HCT116 (cell line): ENCODE results near the gene KIF12. TPM values are rescaled to one million over a fixed set of nuclear protein-coding genes. Genes with fewer than 3 reads are reported as not detected.

Source experiments
- ATAC-seq: fragments of 200-7000 bp; cut with Tn5 transposase; 2 replicates; pipeline ENCODE4 v1.9.1; 2020; ENCODE audit warnings: mild to moderate bottlenecking, moderate library complexity
- BruUV-seq: library from RNA; stranded (reverse); fragments of 400-500 nt; replicated peaks from 2 replicates; lab custom pipeline; 2021; lab: Mats Ljungman, UMichigan
- CTCF ChIA-PET: fragments of 300-600 bp; sonication (Branson Sonifier 250); formaldehyde crosslinking; loops from one replicate; lab custom pipeline; 2021; ENCODE audit warnings: antibody characterized with exemption; lab: Charles Lee
- POLR2A ChIA-PET: fragments of 300-600, 350-600 bp; sonication (Branson Sonifier 250); formaldehyde crosslinking; loops from one replicate; lab custom pipeline; 2021; ENCODE audit warnings: antibody characterized with exemption; lab: Charles Lee
- RAD21 ChIA-PET, 2 experiments: fragments of 300-600 bp; sonication (Branson Sonifier 250); formaldehyde crosslinking; loops; one replicate each; lab custom pipeline; 2023; ENCODE audit warnings: low total read pairs in 2 of 2; ENCODE audit not compliant: uncharacterized antibody in 2 of 2, unreplicated experiment in 2 of 2, low non-redundant PET in 1 of 2; lab: Charles Lee
- DNase-seq: peaks from one replicate; pipeline ENCODE4 v3.0.0-alpha.2; 2010; ENCODE audit warnings: low read depth, low spot score
- H2AFZ ChIP-seq: fragments of 200-600 bp; shearing (Covaris generic), sonication (generic); 2 replicates; pipeline ENCODE4 v1.6.1; 2017; ENCODE audit warnings: low read depth, mixed run types, mixed read lengths, antibody characterized with exemption, low read length; ENCODE audit not compliant: poor library complexity, severe bottlenecking
- H3K27ac ChIP-seq: 2 replicates; pipeline ENCODE4 v1.5.1; 2012; ENCODE audit warnings: low read depth, low read length
- H3K27me3 ChIP-seq: fragments of 200-600 bp; sonication (generic); 2 replicates; pipeline ENCODE4 v1.6.1; 2016; ENCODE audit warnings: mixed run types, low read length, mixed read lengths; ENCODE audit not compliant: insufficient read depth
- H3K36me3 ChIP-seq, 2 experiments: fragments of 200-500 bp in 1 of 2; fragments of 200-600 bp in 1 of 2; sonication (Bioruptor generic) in 1 of 2; sonication (generic) in 1 of 2; 2 replicates each; pipeline versions ENCODE4 v1.5.1 to v1.6.1; 2014 to 2016; ENCODE audit warnings: low read length in 2 of 2, inconsistent platforms in 1 of 2, mixed read lengths in 1 of 2, mixed run types in 1 of 2; ENCODE audit not compliant: insufficient read depth in 2 of 2, control insufficient read depth in 1 of 2
- H3K4me1 ChIP-seq, 2 experiments: fragments of 200-600 bp in 1 of 2; sonication (generic) in 1 of 2; 2 replicates each; pipeline versions ENCODE4 v1.5.1 to v1.6.1; 2012 to 2017; ENCODE audit warnings: low read length in 2 of 2, inconsistent platforms in 1 of 2, mild to moderate bottlenecking in 1 of 2, mixed read lengths in 1 of 2, mixed run types in 1 of 2, moderate library complexity in 1 of 2; ENCODE audit not compliant: insufficient read depth in 2 of 2, control insufficient read depth in 1 of 2
- H3K4me2 ChIP-seq: fragments of 200-600 bp; sonication (generic); 2 replicates; pipeline ENCODE4 v1.6.1; 2017; ENCODE audit warnings: mixed run types, low read length, mixed read lengths
- H3K4me3 ChIP-seq, 2 experiments: fragments of 200-600 bp in 1 of 2; sonication (generic) in 1 of 2; replicated peaks in 1 of 2; 2 replicates each; pipeline ENCODE4 v1.5.1; 2011 to 2016; ENCODE audit warnings: low read length in 2 of 2, control low read depth in 1 of 2, low read depth in 1 of 2, mild to moderate bottlenecking in 1 of 2, mixed read lengths in 1 of 2, mixed run types in 1 of 2
- H3K79me2 ChIP-seq: fragments of 200-600 bp; sonication (generic); 2 replicates; pipeline ENCODE4 v1.6.1; 2017; ENCODE audit warnings: mild to moderate bottlenecking, mixed run types, low read length, moderate library complexity, mixed read lengths; ENCODE audit not compliant: insufficient read depth
- H3K9ac ChIP-seq: fragments of 200-600 bp; sonication (generic); 2 replicates; pipeline ENCODE4 v1.6.1; 2016; ENCODE audit warnings: low read length, mixed read lengths
- H3K9me2 ChIP-seq: fragments of 200-600 bp; sonication (generic), shearing (Covaris generic); 2 replicates; pipeline ENCODE4 v1.6.1; 2017; ENCODE audit warnings: mixed run types, mild to moderate bottlenecking, moderate library complexity; ENCODE audit not compliant: insufficient read depth
- H3K9me3 ChIP-seq, 2 experiments: fragments of 200-500 bp in 1 of 2; fragments of 200-600 bp in 1 of 2; sonication (Bioruptor generic) in 1 of 2; sonication (generic) in 1 of 2; 2 replicates each; pipeline ENCODE4 v1.6.1; 2014 to 2017; ENCODE audit warnings: low read length in 2 of 2, mixed read lengths in 2 of 2, inconsistent platforms in 1 of 2, low read depth in 1 of 2, mild to moderate bottlenecking in 1 of 2, mixed run types in 1 of 2, moderate library complexity in 1 of 2; ENCODE audit not compliant: control insufficient read depth in 1 of 2, insufficient read depth in 1 of 2
- H4K20me1 ChIP-seq: fragments of 200-600 bp; sonication (generic), shearing (Covaris generic); 2 replicates; pipeline ENCODE4 v1.6.1; 2017; ENCODE audit warnings: mixed run types, mild to moderate bottlenecking, moderate library complexity; ENCODE audit not compliant: insufficient read depth
- ATF3 ChIP-seq: IDR thresholded peaks from 2 replicates; pipeline ENCODE4 v1.6.1; 2012
- CBX3 ChIP-seq: IDR thresholded peaks from 2 replicates; pipeline ENCODE4 v1.6.1; 2012; ENCODE audit warnings: low read depth
- CEBPB ChIP-seq: IDR thresholded peaks from 2 replicates; pipeline ENCODE4 v1.6.1; 2012; ENCODE audit warnings: low read depth
- CTCF ChIP-seq, 3 experiments: fragments of 200-600 bp in 1 of 3; sonication (generic) in 1 of 3; IDR thresholded peaks in 2 of 3; conservative IDR thresholded peaks in 1 of 3; 2 replicates each; pipeline ENCODE4 v1.5.1; 2012 to 2017; ENCODE audit warnings: low read depth in 2 of 3, low read length in 2 of 3, antibody characterized with exemption in 1 of 3, borderline replicate concordance in 1 of 3, control low read depth in 1 of 3, mild to moderate bottlenecking in 1 of 3, mixed read lengths in 1 of 3, mixed run types in 1 of 3, moderate library complexity in 1 of 3; ENCODE audit not compliant: insufficient read depth in 1 of 3
- EGR1 ChIP-seq: IDR thresholded peaks from 2 replicates; pipeline ENCODE4 v1.6.1; 2012; ENCODE audit warnings: low read depth
- ELF1 ChIP-seq: IDR thresholded peaks from 2 replicates; pipeline ENCODE4 v1.6.1; 2012; ENCODE audit warnings: low read depth, borderline replicate concordance
- EZH2 ChIP-seq: fragments of 200-600 bp; sonication (generic); IDR thresholded peaks from 2 replicates; pipeline ENCODE4 v1.6.1; 2017; ENCODE audit warnings: antibody characterized with exemption, mixed run types
- EZH2phosphoT487 ChIP-seq: fragments of 200-600 bp; IDR thresholded peaks from 2 replicates; pipeline ENCODE4 v1.6.1; 2018; ENCODE audit warnings: antibody characterized with exemption, borderline replicate concordance
- FOSL1 ChIP-seq: IDR thresholded peaks from 2 replicates; pipeline ENCODE4 v1.6.1; 2012; ENCODE audit warnings: low read depth
- JUND ChIP-seq: IDR thresholded peaks from 2 replicates; pipeline ENCODE4 v1.6.1; 2012
- MAX ChIP-seq: IDR thresholded peaks from 2 replicates; pipeline ENCODE4 v1.6.1; 2012
- POLR2A ChIP-seq: IDR thresholded peaks from 2 replicates; pipeline ENCODE4 v1.7.0; 2011; ENCODE audit warnings: borderline replicate concordance; ENCODE audit not compliant: insufficient read depth, insufficient read length; ENCODE audit errors: extremely low read depth
- POLR2AphosphoS5 ChIP-seq: IDR thresholded peaks from 2 replicates; pipeline ENCODE4 v1.6.1; 2011; ENCODE audit warnings: mild to moderate bottlenecking, low read depth, low read length, moderate library complexity
- RAD21 ChIP-seq: IDR thresholded peaks from 2 replicates; pipeline ENCODE4 v1.6.1; 2012; ENCODE audit warnings: low read depth, mild to moderate bottlenecking
- SIN3A ChIP-seq: IDR thresholded peaks from 2 replicates; pipeline ENCODE4 v1.6.1; 2012; ENCODE audit warnings: low read depth
- SP1 ChIP-seq: IDR thresholded peaks from 2 replicates; pipeline ENCODE4 v1.6.1; 2012; ENCODE audit warnings: low read depth
- SRF ChIP-seq: IDR thresholded peaks from 2 replicates; pipeline ENCODE4 v1.6.1; 2012; ENCODE audit warnings: low read depth
- YY1 ChIP-seq: IDR thresholded peaks from 2 replicates; pipeline ENCODE4 v1.6.1; 2011; ENCODE audit warnings: low read length, low read depth, moderate library complexity, mild to moderate bottlenecking; ENCODE audit not compliant: insufficient replicate concordance; ENCODE audit errors: extremely low read depth
- ZBTB33 ChIP-seq: IDR thresholded peaks from 2 replicates; pipeline ENCODE4 v1.6.1; 2011; ENCODE audit warnings: mild to moderate bottlenecking, low read length, moderate library complexity; ENCODE audit not compliant: insufficient replicate concordance; ENCODE audit errors: extremely low read depth
- ZFX ChIP-seq: fragments of 450-650 bp; IDR thresholded peaks from 2 replicates; pipeline ENCODE4 v1.6.1; 2017
- intact Hi-C: fragments of 100-400 bp; cut with micrococcal nuclease; formaldehyde crosslinking; loops from 2 replicates; pipeline ENCODE4 v1.10.0; 2022
- total RNA-seq: library from RNA; stranded (reverse); gene quantifications from one replicate; pipeline ENCODE4 v1.2.1, GENCODE V29; 2021; ENCODE audit not compliant: unreplicated experiment

KIF12 gene
- total RNA-seq, 1 experiment from 2014 or later, result 6.4 TPM

GRCh38 chr9:114059047-114059803 is 39.9 kb downstream of the KIF12 start:
- H3K4me2 ChIP-seq, result no peak overlapping the region
- H3K9ac ChIP-seq, result no peak overlapping the region
- H3K4me1 ChIP-seq, result no peaks in the 10 kb centered on the region
- no peak overlapping the region for H3K27ac ChIP-seq
- ChIA-PET CTCF (no interaction called here), RAD21 (no interaction called here), POLR2A (no interaction called here)
- intact Hi-C loops, result no loop called here
- no peak for ATAC-seq
- H2AFZ ChIP-seq, result no peak overlapping the region
- no peaks in the 10 kb centered on the region for H3K9me2 ChIP-seq
- no TSS peak for BruUV-seq
- no peaks in the 10 kb centered on the region for H3K9me3 ChIP-seq
- no peak overlapping the region for H3K4me3 ChIP-seq
- no peaks in the 10 kb centered on the region for H3K36me3 ChIP-seq
- no peaks in the 10 kb centered on the region for H3K79me2 ChIP-seq
- TF ChIP-seq CEBPB, result no peak
- no peak for TF ChIP-seq ATF3
- no peak for TF ChIP-seq CTCF (IDR thresholded peaks at IDR 0.05 in 2 of 3, conservative IDR thresholded peaks at IDR 0.05 in 1 of 3; ENCODE audit: borderline replicate concordance in 1 of 3, insufficient read depth in 1 of 3, low read depth in 2 of 3, low read length in 2 of 3)
- TF ChIP-seq ZFX, result no peak
- no peak for TF ChIP-seq ELF1
- no peak for TF ChIP-seq CBX3
- TF ChIP-seq YY1, result no peak
- TF ChIP-seq SP1, result no peak
- no peak for TF ChIP-seq SRF
- TF ChIP-seq RAD21, result no peak
- no peak for TF ChIP-seq POLR2A
- TF ChIP-seq EGR1, result no peak
- TF ChIP-seq EZH2, result no peak
- no peak for TF ChIP-seq FOSL1
- no peak for TF ChIP-seq EZH2phosphoT487
- no peak for TF ChIP-seq JUND
- TF ChIP-seq POLR2AphosphoS5, result no peak
- no peak for TF ChIP-seq ZBTB33
- TF ChIP-seq SIN3A, result no peak
- no peak for TF ChIP-seq MAX
- no peaks in the 10 kb centered on the region for H4K20me1 ChIP-seq
- H3K27me3 ChIP-seq, result no peaks in the 10 kb centered on the region
- no peak for DNase-seq
